Astrocyte of the hippocampus (primary cell): ENCODE data around the gene SSR1.
"Not testable (repeated sequence)": the region's sequence is repeated elsewhere in the genome, so short reads cannot be mapped to it uniquely, and the experiment has no call there.

Experiments used
- DNase-seq: peaks from one replicate; pipeline ENCODE4 v3.0.0; 2011; ENCODE audit warnings: low read depth, low spot score

Gene SSR1

DNA sequence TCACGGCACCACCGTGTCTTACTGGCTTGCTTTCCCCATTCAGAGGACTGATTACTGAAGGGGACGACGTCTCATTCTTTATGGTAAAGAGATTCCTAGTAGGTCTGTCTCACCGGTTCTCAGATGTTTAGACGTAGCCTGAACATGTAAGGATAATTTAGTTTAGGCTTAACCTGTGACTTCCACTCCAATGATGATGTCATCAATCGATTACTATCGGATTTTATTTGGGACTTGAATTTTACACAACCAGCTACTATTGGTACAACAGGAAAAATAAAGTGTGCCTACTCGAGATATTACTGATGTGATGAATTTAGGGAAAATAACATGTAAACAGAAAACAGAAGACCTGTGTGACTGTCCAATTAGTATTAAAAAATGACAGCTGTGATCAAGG, 4.5 kb upstream of the SSR1 start:
- no peak for DNase-seq

DNA sequence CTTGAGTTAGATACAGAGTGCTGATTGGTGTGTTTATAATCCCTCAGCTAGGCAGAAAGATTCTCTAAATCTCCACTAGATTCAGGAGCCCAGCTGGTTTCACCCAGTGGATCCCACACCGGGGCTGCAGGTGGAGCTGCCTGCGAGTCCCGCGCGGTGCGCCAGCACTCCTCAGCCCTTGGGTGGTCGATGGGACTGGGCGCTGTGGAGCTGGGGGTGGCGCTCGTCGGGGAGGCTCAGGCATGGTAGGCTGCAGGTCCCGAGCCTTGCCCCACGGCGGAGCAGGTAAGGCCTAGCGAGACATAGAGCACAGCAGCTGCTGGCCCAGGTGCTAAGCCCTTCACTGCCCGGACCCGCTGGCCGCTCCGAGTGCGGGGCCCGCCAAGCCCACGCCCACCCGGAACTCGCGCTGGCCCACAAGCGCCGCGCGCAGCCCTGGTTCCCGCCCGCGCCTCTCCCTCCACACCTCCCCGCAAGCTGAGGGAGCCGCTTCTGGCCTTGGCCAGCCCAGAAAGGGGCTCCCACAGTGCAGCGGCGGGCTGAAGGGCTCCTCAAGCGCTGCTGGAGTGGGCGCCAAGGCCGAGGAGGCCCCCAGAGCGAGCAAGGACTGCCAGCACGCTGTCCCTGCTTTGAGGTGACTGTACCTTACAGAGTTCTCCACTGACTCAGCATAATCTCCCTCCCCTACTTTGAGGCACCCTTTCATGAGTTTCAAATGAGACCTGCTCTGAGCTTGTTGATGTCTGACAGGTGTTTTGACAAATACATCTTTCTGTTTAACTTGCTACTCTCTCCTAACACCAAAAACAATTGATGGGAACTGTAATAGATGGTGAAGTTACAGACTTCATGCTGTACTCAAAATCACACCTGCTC, 3.9 kb upstream of the SSR1 start:
- DNase-seq, result no peak

DNA sequence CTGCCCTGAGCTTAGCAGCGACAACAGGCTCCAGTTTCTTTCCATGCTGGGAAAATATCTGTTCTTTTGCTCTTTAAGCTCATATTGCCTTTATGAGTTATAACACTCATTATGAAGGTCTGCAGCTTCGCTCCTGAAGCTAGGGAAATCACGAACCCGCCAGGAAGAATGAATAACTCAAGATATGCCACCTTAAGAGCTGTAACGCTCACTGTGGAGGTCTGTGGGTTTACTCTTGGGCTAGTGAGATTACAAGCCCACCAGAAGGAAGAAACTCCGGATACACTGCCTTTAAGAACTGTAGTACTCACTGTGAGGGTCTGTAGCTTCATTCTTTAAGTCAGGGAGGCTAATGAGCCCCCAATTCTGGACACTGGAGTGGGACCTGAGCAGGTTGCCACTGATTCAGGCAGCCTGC, 3.0 kb upstream of the SSR1 start:
- no peak for DNase-seq

DNA sequence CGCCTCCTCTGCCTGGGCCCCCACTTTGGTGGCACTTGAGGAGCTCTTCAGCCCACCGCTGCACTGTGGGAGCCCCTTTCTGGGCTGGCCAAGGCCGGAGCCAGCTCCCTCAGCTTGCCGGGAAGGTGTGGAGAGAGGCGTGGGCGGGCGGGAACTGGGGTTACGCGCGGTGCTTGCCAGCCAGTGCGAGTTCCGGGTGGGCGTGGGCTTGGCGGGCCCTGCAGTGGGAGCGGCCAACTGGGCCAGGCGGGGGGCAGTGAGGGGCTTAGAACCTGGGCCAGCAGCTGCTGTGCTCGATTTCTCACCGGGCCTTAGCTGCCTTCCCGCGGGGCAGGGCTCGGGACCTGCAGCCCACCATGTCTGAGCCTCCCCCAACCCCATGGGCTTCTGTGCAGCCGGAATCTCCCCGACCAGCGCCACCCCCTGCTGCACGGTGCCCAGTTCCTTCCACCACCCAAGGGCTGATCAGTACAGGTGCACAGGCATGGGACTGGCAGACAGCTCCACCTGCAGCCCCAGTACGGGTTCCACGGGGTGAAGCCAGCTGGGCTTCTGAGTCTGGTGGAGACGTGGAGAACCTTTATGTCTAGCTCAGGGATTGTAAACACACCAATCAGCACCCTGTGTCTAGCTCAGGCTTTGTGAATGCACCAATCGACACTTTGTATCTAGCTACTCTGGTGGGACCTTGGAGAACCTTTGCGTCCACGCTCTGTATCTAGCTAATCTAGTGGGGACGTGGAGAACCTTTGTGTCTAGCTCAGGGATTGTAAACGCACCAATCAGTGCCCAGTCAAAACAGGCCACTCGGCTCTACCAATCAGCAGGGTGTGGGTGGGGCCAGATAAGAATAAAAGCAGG, 2.3 kb upstream of the SSR1 start:
- DNase-seq, result not testable (repeated sequence)

DNA sequence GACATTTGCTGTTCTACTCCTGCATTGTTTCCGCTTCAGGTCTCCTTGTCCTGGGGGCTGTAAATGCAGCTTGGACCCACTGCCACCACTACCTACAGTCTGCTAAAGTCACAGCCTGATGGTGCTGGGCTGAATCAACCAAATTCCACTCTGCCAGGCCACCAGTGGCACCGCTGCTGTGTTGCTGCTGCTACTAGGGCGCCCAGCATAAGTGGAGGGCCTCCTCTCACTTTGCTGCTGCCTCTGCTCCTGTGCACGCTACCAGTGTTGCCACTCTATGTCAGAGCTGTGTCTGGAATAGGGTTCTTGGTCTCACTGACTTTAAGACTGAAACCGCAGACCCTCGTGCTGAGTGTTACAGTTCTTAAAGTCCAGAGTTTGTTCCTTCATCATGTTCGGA, 1.4 kb upstream of the SSR1 start:
- no peak for DNase-seq

DNA sequence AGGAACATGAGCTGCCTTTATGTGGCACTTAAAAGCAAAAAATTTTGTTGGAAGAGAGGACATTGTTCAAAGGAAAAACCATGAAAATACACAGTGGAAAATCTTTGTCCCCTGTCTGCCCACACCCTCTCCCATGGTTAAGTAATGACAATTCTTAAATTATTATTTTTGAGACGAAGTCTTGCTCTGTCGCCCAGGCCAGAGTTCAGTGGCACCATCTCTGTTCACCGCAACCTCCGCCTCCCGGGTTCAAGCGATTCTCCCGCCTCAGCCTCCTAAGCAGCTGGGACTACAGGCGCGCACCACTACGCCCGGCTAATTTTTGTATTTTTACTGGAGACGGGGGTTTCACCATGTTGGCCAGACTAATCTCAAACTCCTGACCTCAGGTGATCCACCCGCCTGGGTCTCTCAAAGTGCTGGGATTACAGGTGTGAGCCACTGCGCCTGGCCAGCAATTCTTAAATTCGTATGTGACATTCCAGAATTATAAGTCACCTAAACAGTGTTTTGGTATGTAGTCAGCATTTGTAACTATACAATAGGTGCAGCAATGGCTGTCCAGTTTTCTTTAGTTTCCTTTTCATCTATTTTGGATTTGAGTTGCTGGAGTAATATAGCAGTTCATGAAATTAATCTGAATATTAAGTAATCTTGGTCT, 636 bp upstream of the SSR1 start:
- DNase-seq, result no peak

DNA sequence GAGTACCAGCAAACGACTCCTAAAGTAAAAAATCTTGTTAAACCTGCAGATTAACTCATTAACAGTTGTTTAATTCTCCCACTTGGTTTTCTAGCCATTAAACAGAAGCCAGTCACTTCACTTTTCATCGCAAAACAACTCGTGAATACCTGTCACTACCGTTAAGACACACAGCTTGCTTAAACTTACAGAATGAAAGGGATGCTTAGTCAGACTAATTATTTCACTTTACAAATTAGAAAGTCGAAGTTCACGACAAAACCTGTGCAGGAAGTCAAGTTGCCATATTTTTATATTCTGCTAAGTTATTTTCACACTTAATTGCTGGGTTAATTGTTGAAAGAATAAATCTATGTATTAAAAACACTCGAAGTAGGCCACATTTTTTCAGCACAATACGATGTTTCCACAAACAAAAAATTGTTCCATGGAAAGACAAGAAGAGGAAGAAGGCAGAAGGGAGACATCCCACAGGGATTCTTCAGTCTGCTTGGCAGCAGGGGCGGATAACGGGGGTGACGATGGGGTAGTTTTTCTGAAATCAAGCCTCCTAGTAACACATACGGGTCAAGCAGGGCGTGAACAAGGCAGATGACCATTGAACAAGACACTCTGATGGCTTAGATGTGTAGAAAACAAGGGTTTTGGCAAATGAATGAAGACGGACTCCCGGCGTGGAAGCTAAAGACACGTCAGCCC, 933 bp downstream of the SSR1 start:
- peak; percentile 15 for DNase-seq

DNA sequence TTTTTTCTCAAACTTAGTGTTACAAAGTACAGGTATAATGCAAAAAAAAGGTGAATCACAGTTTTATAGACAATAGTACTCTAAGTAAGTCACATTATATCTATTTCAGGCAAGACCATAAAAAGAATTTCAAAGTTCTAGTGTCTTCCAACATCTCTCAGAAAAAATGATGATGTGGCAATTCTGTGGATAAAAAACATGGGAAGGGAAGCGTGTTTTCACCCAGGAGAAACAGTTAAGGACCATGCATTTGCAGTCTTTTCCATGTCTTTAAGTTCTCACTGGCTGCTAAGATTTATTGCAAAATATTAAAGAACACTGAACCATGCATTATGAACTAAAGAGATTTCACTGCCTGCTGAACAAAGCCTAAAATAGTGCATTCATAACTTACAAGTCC, 1.8 kb downstream of the SSR1 start:
- DNase-seq, result no peak

DNA sequence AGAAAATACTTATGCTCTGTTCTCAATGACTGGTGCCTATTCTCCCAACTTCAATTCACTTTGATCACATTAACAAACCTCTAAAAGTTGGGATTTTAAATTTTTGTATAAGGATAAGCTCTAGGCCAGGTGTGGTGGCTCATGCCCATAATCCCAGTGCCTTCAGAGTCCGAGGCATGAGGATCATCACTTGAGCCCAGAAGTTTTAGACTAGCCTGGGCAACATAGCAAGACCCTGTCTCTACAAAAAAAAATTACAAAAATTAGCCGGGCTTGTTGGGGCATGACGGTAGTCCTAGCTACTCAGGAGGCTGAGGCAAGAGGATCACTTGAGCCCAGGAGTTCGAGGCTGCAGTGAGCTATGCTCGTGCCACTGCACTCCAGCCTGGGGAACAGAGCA, 3.9 kb downstream of the SSR1 start:
- no peak for DNase-seq

DNA sequence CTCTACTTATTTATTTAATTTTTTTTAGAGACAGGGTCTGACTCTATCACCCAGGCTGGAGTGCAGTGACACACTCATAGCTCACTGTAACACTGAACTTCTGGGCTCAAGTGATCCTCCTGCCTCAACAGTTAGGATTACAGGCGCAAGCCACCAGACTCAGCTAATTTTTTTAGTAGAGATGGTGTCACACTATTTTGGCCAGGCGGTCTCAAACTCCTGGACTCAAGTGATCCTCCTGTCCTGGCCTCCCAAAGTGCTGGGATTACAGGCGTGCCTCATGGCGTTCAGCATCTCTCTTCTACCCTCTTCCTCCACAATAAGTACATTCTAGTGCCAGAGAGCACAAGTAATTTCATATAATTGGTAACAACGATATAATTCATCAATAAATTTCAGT, 5.5 kb downstream of the SSR1 start:
- DNase-seq, result no peak

DNA sequence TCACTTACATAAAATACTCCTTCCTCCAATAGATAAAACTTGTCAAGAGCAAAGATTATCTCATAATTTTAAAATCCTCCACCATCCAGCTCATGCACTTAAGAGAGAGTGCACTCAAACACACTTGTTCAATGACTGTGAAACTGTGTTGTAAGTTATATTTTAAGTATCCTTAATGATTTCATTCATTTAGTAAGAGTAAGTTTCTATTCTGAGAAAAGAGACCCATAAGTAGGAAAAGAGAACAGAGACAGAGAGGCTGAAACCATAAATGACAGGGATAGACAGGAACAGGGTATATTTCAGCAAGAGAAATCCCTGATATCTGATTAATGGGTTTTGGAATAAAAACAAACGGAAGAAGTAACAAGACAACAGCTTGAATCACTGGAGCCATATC, 8.2 kb downstream of the SSR1 start:
- no peak for DNase-seq

DNA sequence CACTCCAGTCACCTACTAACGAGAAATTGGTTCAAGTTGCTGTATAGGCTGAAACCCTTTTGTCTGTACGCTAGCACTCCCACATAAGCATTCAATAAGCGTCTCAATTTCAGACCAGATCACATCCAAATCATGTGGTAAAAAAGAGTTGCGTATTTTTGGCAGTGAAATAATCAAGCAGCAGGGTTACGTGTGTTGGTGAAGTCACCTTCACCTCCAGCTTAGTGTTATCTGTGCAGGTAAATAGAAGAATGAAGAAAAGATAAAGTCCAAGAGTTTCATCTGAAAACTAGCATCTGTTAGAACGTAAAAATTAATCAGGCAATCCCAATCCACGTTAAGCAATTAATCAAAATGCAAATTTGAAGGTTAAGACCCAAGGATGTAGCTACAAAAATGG, 11.3 kb downstream of the SSR1 start:
- DNase-seq, result no peak

DNA sequence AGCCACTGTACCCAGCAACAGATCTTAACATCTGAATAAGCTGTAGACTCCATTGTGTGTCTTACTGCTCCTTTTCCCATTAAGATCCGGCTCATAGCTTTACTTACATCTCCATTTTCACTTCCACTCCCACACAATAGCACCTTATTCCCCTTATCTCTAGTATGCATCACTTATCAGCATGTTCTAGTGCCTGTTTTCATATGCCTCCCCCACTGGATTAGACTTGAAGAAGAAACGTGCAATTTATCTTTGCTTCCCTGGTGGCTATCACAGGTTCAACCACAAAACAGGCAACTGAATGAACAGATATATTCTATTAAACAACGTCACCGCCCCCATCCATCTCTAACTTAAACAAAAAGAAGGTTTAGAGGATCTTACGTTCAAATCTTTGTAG, 12.1 kb downstream of the SSR1 start:
- no peak for DNase-seq

DNA sequence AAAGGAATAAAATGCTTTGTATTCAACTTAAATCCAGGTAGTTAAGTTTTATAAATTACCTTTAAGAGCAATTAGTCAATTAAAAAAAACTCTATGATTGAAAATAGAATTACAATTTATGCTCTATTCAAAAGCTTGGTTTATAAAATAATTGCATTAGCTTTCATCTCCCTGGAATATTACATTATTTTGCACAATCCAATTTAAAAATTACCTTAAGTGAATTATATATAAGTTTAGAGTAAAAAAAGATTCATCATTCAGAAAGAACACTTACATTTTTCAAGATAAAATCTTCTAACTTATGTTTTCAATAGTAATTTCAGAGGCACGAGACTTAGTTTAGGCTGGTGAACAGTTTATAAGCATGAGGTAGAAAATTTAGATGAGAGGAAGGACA, 14.9 kb downstream of the SSR1 start:
- no peak for DNase-seq

DNA sequence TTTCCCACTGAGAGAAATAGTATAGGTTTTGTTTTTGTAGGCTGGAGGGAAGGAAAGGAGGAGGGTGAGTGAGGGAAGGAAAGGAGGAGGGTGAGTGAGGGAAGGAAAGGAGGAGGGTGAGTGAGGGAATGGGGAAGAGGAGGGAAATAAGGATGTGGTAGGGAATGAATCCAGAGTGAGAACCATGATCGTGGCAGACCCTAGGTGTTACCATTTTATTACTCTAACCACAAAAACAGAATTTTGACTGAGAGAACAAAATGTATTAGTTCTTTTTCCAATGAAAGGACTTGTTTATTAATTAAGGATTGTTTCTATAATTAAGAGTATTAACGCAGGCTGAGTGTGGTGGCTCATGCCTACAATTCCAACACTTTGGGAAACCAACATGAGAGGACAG, 16.4 kb downstream of the SSR1 start:
- DNase-seq, result no peak

DNA sequence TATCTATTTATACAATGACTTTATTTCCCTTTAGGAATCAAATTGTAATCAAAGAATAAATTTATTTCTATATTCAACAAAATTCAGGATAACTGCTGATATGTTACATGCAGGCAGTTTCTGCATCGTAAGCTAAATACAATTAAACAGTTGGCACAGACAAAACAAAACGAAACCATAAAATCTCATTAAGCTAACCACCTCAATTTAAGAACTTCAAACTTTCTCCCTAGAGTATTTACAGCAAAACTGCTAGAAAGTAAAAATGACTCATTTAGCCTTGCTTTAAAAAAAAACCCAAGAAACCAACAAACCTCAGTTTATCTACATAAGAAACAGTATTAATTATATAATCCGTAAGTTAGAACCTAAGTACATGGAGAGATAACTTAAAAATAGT, 17.1 kb downstream of the SSR1 start:
- DNase-seq, result no peak

DNA sequence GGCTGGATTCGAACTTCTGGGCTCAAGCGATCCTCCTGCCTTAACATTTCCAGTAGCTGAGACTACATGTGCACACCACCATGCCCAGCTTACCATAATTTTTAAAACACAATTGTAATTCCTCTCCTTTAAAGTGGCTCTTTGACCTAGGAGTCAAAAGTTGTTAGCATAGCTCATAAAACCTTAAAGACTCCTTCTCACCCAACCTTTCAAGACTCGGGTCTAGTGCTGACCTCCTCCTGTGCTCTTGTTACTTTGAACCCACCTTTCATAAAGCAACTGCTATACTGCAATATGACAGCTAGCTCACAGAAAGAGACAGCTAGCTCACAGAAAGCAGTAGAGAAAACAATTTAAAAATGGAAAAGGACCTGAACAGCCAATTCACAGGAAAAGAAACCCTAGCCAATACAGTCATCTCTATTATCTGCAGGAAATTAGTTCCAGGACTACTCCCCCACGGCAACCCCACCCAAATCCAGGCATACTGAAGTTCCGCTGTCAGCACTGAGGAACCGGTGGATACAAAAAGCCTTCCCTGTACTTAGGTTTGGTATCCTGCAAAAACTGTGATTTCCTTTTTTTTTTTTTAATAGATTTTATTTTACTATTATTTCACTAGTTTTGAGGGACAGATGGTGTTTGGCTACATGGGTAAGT, 20.3 kb downstream of the SSR1 start:
- no peak for DNase-seq

DNA sequence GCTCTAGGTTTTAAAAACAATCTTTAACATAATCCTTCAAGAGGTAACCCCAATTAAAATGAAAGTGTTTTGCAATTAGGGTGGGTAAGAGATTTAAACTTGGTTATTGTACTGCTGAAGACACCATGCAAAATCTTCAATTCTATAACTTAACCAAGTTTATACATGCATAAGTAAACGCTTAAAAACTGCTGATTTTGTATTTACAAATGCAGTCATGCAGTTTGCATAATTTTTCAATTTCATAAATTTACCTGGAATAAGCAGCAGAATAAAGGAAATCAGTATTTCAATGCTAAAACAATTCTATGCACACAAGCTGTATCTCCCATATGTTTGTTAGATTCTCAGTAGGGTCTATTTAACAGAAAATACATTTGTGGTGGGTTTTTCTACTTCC, 22.9 kb downstream of the SSR1 start:
- DNase-seq, result no peak

DNA sequence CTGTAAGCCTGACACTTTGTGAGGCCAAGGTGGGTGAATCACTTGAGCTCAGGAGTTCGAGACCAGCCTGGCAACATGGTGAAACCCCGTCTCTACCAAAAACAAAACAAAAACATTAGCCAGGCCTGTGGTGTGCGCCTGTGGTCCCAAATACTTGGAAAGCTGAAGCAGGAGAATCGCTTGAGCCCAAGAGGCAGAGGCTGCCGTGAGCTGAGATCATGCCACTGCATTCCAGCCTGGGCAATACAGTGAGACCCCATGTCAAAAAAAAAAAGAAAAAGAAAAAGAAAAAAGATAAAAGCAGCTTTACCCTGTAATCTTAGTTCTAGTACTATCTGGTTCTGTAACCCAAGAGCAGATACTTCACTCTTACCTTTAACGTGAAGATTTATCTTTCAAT, 27.6 kb downstream of the SSR1 start:
- no peak for DNase-seq

DNA sequence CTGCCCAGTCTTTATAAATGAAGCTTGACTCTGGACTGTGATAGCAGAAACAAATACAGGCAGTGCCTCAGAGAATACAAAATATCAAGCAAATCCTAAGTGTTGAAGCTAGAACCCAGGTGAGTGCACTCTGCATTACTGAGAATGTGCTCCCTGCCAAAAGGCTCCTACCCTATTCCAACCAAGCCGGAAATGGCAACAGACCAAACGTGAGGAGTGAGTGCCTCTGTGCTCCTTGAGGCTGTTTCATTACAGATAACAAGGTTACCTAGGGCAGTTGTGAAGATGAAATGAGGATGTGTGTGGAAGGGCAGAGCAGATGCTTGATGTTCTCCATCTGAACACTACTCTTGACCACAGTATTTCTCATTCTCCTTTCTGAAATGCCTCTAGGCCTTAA, 29.3 kb downstream of the SSR1 start:
- DNase-seq, result no peak
